Fibroblast of the conjunctiva (primary cell): Measurements from ENCODE around the gene AGPAT1.
A peak's percentile ranks its signal among the peaks of the same experiment; 100 is the strongest.
"Not testable (repeated sequence)": the region's sequence is repeated elsewhere in the genome, so short reads cannot be mapped to it uniquely, and the experiment has no call there.

Experiments used
- DNase-seq: peaks from one replicate; pipeline ENCODE4 v3.0.0-alpha.2; 2010; ENCODE audit warnings: low read depth

Gene AGPAT1

DNA sequence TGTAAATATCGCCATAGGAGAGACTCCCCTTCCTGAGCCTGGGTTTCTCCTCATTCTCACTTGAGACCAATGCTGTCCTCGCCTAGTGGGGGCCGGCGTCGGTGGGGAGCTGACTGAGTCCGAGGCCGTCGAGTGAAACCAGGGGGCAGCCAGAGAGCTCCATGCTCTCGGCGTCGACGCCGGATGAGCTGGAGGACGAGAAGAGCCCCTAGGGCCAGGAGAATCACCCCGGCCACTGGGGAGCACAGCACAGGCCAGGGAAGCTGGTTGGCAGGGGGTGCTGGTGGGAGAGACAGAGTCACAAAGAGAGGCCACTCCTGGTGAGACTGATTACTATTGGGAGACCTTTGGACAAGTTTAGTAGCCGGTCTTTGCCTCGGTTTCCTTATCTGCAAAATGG, 23.0 kb upstream of the AGPAT1 start:
- no peak for DNase-seq

DNA sequence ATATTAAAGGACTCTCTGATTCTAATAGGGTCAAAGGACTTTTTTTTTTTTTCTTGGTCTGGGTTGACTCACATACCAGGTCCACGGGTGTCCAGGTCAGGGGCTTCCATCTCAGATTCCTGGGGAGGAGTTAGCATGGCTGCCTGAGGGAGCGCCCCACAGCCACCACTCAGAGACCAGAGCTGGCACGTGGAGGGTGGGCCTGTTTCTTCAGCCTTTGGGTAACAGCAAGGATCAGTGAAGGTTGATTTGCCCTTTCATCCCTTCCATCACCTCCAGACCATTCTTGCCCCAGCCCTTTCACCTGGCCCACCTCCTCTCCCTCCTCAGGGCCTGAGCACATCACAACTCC, 22.4 kb upstream of the AGPAT1 start:
- no peak for DNase-seq

- no peak for DNase-seq
Measured at GRCh38 chr6:32196682-32197616, 21.1 kb upstream of the AGPAT1 start.

- DNase-seq: peak; percentile 70
Measured at GRCh38 chr6:32195902-32196681, 20.2 kb upstream of the AGPAT1 start.

GRCh38 chr6:32195652-32195901, 19.7 kb upstream of the AGPAT1 start:
- peak; percentile 100 for DNase-seq

DNA sequence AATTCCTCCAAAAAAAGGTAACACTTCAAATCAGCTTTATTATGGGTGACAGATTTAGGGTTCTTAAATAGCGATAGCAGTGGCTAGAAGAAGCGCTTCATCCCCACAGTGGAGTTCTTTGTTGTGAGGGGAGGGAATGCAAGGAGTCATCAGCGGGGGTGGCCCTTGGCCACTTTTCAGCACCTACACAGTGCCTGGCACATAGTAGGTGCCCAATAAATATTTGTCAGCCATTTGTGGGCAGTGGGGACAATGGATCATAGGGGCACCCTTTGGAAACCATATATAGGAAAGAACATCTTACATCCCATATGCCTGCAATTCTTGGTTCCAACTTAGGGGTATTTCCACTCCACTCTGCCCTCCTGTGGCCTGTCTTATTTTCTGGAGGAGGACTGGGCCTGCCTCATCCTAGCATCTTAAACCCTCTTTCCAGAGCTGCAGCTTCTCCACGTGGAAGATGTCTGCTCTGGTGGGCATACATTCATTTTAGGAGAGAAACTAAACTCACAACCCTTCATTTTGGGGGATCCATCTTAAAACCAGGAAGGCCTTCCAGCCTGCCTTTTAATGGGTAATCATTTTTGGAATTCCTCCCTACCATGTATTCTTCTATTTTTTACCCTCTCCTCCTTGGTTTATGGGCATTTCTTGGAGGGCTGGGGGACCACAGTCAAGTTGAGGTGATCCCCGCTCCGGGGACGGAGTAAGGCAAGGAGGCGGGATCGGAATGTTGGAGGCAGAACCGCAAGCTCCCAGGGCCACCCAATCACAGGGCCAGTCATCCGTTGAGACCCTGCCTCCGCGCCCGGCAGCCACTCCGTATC, 19.2 kb upstream of the AGPAT1 start:
- peak; percentile 55 for DNase-seq

GRCh38 chr6:32194388-32194787, 18.5 kb upstream of the AGPAT1 start:
- no peak for DNase-seq

DNA sequence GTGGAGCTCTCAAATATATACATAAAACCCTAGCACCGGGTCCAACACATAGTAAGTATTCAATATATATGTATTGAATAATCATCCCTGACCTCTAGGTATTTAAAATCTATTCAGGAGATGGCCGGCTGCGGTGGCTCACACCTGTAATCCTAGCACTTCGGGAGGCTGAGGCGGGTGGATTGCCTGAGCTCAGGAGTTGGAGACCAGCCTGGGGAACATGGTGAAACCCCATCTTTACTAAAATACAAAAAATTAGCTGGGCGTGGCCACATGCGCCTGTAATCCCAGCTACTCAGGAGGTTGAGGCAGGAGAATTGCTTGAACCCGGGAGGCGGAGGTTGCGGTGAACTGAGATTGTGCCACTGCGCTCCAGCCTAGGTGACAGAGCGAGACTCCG, 17.2 kb upstream of the AGPAT1 start:
- not testable (repeated sequence) for DNase-seq

DNA sequence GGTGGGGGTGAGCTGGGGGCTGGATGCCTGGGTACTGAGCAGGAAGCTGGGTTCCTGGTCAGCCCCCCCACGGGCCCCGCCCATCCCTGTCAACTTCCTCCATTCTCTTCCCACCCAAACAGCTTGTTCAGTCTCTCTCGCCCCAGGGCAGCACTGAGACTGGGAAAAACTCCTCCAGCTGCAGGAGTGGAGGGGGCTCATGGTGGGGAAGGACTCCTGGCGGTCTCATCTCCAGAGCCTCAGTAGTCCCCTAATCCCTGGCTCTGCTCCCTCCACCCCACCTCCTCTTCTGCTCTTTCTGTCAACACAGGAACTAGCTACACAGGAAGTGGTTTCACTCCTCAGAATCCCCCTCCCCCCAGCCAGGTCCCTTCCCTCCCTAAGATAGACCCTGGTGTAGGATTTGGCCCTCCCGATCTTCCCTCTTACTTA, 16.7 kb upstream of the AGPAT1 start, which contains the start of gene GPSM3:
Gene GPSM3, minus strand, starts transcription at position 36 of the 432 bp plus-strand sequence. CDS start 130 bp downstream, outside the sequence.
- DNase-seq: no peak

- no peak for DNase-seq
Measured at GRCh38 chr6:32191696-32192607, 16.1 kb upstream of the AGPAT1 start.

DNA sequence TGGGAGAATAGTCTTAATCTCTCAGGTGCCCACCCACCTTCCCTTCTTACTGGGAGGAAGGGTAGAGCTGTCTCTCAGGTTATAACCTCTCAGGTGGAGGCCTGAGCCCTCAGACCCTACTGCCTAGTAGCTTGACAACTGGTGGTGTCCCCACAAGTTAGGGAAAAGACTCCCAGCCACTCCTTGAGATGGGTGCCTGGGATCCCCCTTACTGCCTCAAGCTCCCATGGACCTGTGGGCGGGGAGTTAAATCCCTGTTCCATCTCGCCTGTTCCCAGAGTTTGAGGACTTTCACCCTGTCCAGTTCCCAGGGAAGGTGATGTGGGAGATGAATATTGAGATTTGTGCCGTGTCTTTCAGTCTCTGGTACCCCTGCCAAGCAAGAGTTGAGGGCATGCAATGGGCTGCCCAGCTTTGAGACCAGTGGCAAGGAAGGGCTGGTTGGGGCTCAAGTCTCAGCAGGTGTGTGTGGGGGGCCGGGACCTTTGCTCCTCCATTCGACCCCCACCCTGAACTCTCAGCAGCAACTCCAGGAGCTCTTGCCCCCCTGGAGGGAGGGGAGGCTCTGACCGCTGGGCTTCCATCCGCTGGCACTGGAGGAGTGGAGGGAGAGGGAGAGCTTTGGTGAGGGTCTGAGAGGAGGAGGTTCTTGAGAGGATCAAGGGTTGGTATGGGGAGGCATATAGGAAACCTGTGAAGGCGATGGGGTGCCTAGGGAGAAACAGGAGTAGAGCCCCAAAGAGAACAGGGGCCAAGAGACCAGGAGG, 15.2 kb upstream of the AGPAT1 start:
- no peak for DNase-seq

DNA sequence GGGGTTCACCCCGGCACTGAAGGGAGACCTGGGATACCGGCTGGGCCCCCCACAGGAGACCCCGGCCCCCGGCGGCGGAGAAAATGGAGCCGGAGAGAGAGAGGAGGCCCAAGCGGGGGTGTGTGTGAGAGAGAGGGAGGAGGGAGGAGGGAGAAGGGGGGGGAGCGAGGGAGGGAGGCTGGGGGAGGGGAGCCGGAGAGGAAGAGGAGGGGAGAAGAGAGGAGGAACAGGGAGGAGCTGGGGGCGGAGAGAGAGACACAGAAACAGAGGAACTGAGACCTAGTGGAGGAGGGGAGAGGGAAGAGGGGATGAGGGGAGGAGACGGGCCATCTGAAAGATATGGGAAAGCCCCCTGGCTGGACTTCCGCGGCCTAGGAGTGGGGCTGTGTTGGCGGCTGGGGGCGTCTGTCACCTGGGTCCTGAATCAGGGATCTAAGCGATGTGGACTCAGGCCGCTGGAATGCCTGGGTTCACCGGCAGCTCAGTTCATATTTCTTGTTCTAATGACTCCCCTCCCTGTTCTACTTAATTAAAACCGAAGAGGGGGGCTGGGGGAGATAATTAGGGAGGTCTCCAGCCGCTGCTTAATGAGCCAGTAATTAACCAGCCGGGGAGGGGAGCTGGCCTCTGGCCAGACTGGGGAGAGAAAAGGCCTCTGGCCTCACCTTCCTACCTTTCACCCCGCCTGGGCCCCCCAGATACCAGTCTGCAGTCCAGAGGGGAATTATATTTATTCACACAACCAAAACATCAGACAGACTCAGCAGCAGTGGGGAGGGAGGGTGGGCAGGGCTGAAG, 14.4 kb upstream of the AGPAT1 start, which contains the start of gene PBX2:
Gene PBX2, minus strand, starts transcription at position 149 of the 798 bp plus-strand sequence. CDS start 287 bp downstream, outside the sequence.
- peak; percentile 90 for DNase-seq

GRCh38 chr6:32189742-32190053, 13.8 kb upstream of the AGPAT1 start:
- no peak for DNase-seq

DNA sequence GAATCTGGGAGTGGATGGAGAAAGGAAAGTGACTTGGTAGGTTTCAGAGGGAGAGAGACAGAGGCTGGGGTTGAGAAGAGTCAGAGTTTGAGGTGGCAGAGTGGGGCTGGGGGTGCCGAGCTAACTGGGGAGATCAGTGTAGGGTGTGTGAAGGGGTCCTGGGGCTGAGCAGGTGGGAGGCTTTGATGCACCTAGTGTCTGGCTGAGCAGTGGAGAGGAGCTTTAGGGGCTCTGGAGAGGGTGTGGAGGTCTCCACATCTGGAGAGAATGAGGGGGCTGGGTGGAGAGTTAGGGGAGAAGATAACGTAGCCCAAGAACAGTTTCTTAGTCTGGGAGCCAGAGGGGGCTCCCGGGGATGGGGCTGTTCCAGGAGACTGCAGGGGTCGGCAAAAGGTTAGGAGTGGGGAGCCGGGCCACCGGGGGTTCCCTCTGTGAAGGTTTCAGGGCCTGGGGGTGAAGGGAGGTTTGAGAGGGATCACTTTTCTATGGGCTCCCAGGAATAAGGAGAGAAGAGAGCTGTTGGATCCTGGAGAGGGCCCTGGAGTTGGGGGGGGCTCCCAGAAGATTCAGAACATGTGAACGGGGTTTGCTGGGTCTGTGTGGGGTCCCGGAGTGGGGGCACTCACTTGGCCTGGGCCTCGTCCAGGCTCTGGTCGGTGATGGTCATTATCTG, 13.3 kb upstream of the AGPAT1 start:
- no peak for DNase-seq

DNA sequence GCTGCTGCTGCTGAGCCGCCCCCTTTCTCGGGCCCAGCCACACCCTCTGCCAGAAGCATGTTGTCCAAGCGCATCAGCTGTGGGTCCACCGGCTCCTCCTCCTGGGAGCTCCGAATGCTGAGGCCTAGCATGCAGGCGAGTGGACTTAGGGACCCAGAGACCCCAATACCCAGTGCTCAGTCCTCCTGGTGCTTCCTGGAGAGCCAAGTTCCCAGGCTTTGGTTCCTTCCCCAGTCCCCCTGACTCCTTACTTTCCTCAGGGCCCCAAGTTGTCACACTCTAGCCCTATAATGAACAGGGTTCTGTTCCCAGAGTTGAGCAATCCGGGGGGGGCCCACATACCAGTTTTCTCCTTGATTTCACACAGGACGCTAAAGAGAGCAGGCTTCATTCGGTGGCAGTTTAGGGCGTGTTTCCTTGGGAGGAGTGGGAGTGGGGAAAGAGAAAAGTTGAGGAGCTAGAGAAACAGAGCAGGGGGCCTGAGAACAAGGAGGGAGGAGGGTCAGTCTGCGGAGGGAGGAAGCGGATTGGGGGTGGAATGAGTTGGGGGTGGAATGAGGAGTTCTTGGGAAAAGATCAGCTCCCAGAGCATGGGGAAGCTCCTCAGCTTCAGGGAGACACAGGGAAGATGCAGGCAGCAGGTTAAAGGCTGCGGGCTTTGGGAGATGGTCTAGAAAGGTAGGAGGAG, 12.6 kb upstream of the AGPAT1 start:
- DNase-seq: no peak

GRCh38 chr6:32187725-32188380, 12.0 kb upstream of the AGPAT1 start:
- not testable (repeated sequence) for DNase-seq

GRCh38 chr6:32187009-32187709, 11.3 kb upstream of the AGPAT1 start:
- no peak for DNase-seq
